Measurements from ENCODE around the gene NEU3. TPM values are rescaled to one million over a fixed set of nuclear protein-coding genes. Genes with fewer than 3 reads are reported as not detected.

The NEU3 gene
- total RNA-seq, 1 donor from 2014 or later, result 16.5 TPM

DNA sequence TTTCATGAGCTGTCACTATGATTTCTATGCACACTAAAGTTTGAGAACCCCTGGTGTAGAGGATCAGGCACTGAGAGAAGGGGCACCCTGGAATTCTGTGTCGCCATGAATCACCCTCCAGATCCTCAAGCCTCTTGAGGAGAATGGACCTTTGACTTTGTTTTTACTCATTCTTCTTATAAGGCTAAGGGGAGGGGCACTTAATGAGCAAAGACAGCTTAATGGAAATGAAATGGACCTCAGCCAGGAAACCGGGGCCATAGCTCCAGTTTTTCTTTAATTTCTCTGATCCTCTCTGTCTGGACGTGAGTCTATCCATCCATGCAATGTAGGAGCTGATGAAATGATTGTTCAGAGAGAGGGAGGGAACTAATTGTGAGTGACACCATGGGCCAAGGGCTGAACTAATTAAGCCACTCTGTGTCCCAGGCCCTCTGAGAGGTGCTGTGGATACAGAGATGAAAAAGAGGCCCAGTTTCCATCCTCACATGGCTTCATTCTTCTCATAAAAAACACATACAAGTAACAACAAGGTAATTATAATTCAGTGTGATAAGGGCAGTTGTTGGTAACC lies 75.1 kb downstream of the NEU3 start:
- Mint-ChIP-seq H3K4me1 (no peaks in the 10 kb centered on the region), H3K27ac (no peak overlapping the region), H3K27me3 (peaks cover 30% of the 10 kb centered on the region), H3K36me3 (ENCODE audit: low read depth) (no peaks in the 10 kb centered on the region), H3K4me3 (no peak overlapping the region), H3K9me3 (peaks cover 4% of the 10 kb centered on the region)
- ATAC-seq (ENCODE audit: low read depth), result no peak
- DNase-seq, result no peak
- ChIA-PET CTCF (interaction anchor here (1.4 kb wide), 1 partner anchor 41 kb away, joined by 4 read pairs; no protein-coding TSS in a partner anchor), POLR2A (no interaction called here)
- TF ChIP-seq, protein P1, sequence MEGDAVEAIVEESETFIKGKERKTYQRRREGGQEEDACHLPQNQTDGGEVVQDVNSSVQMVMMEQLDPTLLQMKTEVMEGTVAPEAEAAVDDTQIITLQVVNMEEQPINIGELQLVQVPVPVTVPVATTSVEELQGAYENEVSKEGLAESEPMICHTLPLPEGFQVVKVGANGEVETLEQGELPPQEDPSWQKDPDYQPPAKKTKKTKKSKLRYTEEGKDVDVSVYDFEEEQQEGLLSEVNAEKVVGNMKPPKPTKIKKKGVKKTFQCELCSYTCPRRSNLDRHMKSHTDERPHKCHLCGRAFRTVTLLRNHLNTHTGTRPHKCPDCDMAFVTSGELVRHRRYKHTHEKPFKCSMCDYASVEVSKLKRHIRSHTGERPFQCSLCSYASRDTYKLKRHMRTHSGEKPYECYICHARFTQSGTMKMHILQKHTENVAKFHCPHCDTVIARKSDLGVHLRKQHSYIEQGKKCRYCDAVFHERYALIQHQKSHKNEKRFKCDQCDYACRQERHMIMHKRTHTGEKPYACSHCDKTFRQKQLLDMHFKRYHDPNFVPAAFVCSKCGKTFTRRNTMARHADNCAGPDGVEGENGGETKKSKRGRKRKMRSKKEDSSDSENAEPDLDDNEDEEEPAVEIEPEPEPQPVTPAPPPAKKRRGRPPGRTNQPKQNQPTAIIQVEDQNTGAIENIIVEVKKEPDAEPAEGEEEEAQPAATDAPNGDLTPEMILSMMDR (IDR thresholded peaks at IDR 0.05), result no peak
- intact Hi-C loops (cut with micrococcal nuclease), result no loop called here

DNA sequence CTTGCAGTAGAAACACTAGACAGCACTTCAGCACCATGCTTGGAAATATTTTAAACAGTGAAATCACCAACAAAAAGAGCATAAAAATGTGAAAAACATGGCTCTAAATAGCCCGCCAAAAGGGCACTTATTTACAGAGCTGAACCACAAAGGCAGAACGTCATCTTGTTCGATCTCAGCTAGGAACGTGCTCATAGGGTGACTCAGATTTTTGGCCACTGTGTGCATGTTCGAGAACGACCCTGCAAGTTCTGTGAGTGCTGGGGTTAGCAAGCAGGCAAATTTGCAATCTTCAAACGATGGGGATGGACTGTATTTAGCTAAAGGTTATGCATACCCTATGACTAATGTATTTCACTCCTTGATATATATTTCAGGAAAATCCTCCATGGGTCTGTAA lies 77.3 kb downstream of the NEU3 start:
- ChIA-PET POLR2A (no interaction called here), CTCF (interaction anchor here (0.8 kb wide), 1 partner anchor 139 kb away, joined by 3 read pairs; no protein-coding TSS in a partner anchor)
- no peaks in the 10 kb centered on the region for H3K4me1 Mint-ChIP-seq
- ATAC-seq (ENCODE audit: low read depth) (no peak), DNase-seq (no peak)
- H3K9me3 Mint-ChIP-seq, result peaks cover 4% of the 10 kb centered on the region
- intact Hi-C loops (cut with micrococcal nuclease), result no loop called here
- peaks cover 26% of the 10 kb centered on the region for H3K27me3 Mint-ChIP-seq
- no peak overlapping the region for H3K4me3 Mint-ChIP-seq
- TF ChIP-seq, protein P1 (IDR thresholded peaks at IDR 0.05), result no peak
- no peak overlapping the region for H3K27ac Mint-ChIP-seq
- H3K36me3 Mint-ChIP-seq (ENCODE audit: low read depth), result no peaks in the 10 kb centered on the region

Other genes with a start within 250 kb of the NEU3 start
- gene RNF169, start 240.1 kb upstream of the NEU3 start, total RNA-seq, result 20.4 and 22.2 TPM in 2 replicates
- gene XRRA1, start 39.8 kb upstream of the NEU3 start, total RNA-seq, result 40.0 and 50.5 TPM in 2 replicates
- gene SPCS2, start 39.7 kb upstream of the NEU3 start, total RNA-seq, result 129 and 138 TPM in 2 replicates
- gene OR2AT4, start 107.9 kb downstream of the NEU3 start, total RNA-seq, result not detected in 2 replicates
- 0.18 and 0.42 TPM in 2 replicates for gene SLCO2B1, start 162.2 kb downstream of the NEU3 start, total RNA-seq

All from activated B cell treated with CpG ODN at 0.5 μM for 24 hours (primary cell).